ENCODE data around the gene FOXP1. TPM values are rescaled to one million over a fixed set of nuclear protein-coding genes. Genes with fewer than 3 reads are reported as not detected.

Gene FOXP1
- total RNA-seq, 1 donor from 2014 or later: 137 TPM

GRCh38 chr3:71088019-71088708 lies 495.4 kb downstream of the FOXP1 start:
- DNase-seq (ENCODE audit: low spot score) (no peak), ATAC-seq (no peak)
- intact Hi-C loops (cut with DNase I): no loop called here

- intact Hi-C loops (cut with DNase I): no loop called here
- no peak for ATAC-seq
Measured at GRCh38 chr3:71087143-71088018, 496.1 kb downstream of the FOXP1 start.

GRCh38 chr3:71086777-71087142 lies 496.8 kb downstream of the FOXP1 start:
- intact Hi-C loops (cut with DNase I): no loop called here
- ATAC-seq (no peak), DNase-seq (ENCODE audit: low spot score) (no peak)

More at GRCh38 chr3:71087143-71088018, 496.1 kb downstream of the FOXP1 start:
- DNase-seq (ENCODE audit: low spot score): no peak

GRCh38 chr3:71083726-71084131 lies 499.8 kb downstream of the FOXP1 start:
- intact Hi-C loops (cut with DNase I): no loop called here
- no peak for ATAC-seq
- DNase-seq (ENCODE audit: low spot score): no peak

- intact Hi-C loops (cut with DNase I): no loop called here
- ATAC-seq: no peak
- no peak for DNase-seq (ENCODE audit: low spot score)
Measured at GRCh38 chr3:71082833-71083232, 500.7 kb downstream of the FOXP1 start.

- no peak for ATAC-seq
- DNase-seq (ENCODE audit: low spot score): no peak
- intact Hi-C loops (cut with DNase I): no loop called here
Measured at GRCh38 chr3:71080517-71081083, 502.9 kb downstream of the FOXP1 start.

- intact Hi-C loops (cut with DNase I): no loop called here
- no peak for DNase-seq (ENCODE audit: low spot score)
- ATAC-seq: no peak
Measured at GRCh38 chr3:71078723-71079525, 504.6 kb downstream of the FOXP1 start.

- DNase-seq (ENCODE audit: low spot score): no peak
- no peak for ATAC-seq
- intact Hi-C loops (cut with DNase I): no loop called here
Measured at GRCh38 chr3:71078199-71078598, 505.3 kb downstream of the FOXP1 start.

GRCh38 chr3:71077070-71077469 lies 506.5 kb downstream of the FOXP1 start:
- DNase-seq (ENCODE audit: low spot score) (no peak), ATAC-seq (no peak)
- intact Hi-C loops (cut with DNase I): no loop called here

GRCh38 chr3:71076361-71077002 lies 507.0 kb downstream of the FOXP1 start:
- no peak for ATAC-seq
- intact Hi-C loops (cut with DNase I): no loop called here
- DNase-seq (ENCODE audit: low spot score): no peak

GRCh38 chr3:71075494-71075893 lies 508.0 kb downstream of the FOXP1 start:
- ATAC-seq: no peak
- intact Hi-C loops (cut with DNase I): no loop called here
- no peak for DNase-seq (ENCODE audit: low spot score)

GRCh38 chr3:71074423-71074822 lies 509.1 kb downstream of the FOXP1 start:
- DNase-seq (ENCODE audit: low spot score) (no peak), ATAC-seq (no peak)
- intact Hi-C loops (cut with DNase I): no loop called here

- DNase-seq (ENCODE audit: low spot score): no peak
- intact Hi-C loops (cut with DNase I): no loop called here
- ATAC-seq: no peak
Measured at GRCh38 chr3:71072986-71073385, 510.5 kb downstream of the FOXP1 start.

GRCh38 chr3:71072287-71072686 lies 511.2 kb downstream of the FOXP1 start:
- ATAC-seq: no peak
- intact Hi-C loops (cut with DNase I): no loop called here
- no peak for DNase-seq (ENCODE audit: low spot score)

GRCh38 chr3:71070497-71071463 lies 512.7 kb downstream of the FOXP1 start:
- ATAC-seq (no peak), DNase-seq (ENCODE audit: low spot score) (no peak)
- intact Hi-C loops (cut with DNase I): no loop called here

- intact Hi-C loops (cut with DNase I): no loop called here
- ATAC-seq: peak; percentile 75
- DNase-seq (ENCODE audit: low spot score): peak; percentile 79
Measured at GRCh38 chr3:71069797-71070196, 513.7 kb downstream of the FOXP1 start.

- intact Hi-C loops (cut with DNase I): no loop called here
Measured at GRCh38 chr3:71067977-71068654, 515.4 kb downstream of the FOXP1 start.

More at GRCh38 chr3:71067977-71068654, 515.4 kb downstream of the FOXP1 start:
- DNase-seq (ENCODE audit: low spot score) (no peak), ATAC-seq (no peak)
